Measurements from ENCODE around the gene S100A1. TPM values are rescaled to one million over a fixed set of nuclear protein-coding genes. Genes with fewer than 3 reads are reported as not detected.
A peak's percentile ranks its signal among the peaks of the same experiment; 100 is the strongest.

S100A1 gene
- total and polyA plus RNA-seq, 12 donors: 685 to 3,035 (median 2,343) TPM

DNA sequence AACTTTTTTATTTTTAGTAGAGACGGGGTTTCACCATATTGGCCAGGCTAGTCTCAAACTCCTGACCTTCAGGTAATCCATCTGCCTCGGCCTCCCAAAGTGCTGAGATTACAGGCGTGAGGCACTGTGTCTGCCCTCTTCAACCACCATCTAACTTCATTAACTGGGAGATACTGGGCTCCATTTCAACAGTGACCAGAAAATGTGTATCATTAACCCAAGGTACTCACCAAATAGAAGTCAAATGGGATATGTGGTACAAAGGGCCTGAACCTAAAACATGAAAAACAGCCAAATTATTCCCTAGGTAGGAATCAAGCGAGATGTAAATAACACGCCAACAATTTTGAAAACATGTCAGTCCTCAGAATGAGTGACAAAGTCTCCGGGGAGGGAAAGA, 41.4 kb downstream of the S100A1 start:
- H3K36me3 ChIP-seq: peaks cover 6 to 53% (median 46%) of the 10 kb centered on the region in 9 donors
- H3K4me1 ChIP-seq: peaks cover 0 to 30% (median 19%) of the 10 kb centered on the region in 9 donors
- DNase-seq: no peak
- intact Hi-C loops (cut with DNase I): loop anchor here in 7 of 10 donors (2.0 to 10.0 kb wide), 7 partner anchors 35 to 318 kb away; partner anchors contain the start of genes RAB13 (in 3 of the 7), CHTOP (in 2 of the 7), S100A1 (in 1 of the 7) and S100A13 (in 1 of the 7)
- peak overlapping the region; percentile 55 to 98 (median 80) for H3K4me3 ChIP-seq
- H3K9me3 ChIP-seq: no peaks in the 10 kb centered on the region
- peak overlapping the region in 2 of 10 donors; percentile 89 to 92 for H3K27ac ChIP-seq
- H3K27me3 ChIP-seq: no peaks in the 10 kb centered on the region
- no peak for ATAC-seq
- TF ChIP-seq, protein P1, sequence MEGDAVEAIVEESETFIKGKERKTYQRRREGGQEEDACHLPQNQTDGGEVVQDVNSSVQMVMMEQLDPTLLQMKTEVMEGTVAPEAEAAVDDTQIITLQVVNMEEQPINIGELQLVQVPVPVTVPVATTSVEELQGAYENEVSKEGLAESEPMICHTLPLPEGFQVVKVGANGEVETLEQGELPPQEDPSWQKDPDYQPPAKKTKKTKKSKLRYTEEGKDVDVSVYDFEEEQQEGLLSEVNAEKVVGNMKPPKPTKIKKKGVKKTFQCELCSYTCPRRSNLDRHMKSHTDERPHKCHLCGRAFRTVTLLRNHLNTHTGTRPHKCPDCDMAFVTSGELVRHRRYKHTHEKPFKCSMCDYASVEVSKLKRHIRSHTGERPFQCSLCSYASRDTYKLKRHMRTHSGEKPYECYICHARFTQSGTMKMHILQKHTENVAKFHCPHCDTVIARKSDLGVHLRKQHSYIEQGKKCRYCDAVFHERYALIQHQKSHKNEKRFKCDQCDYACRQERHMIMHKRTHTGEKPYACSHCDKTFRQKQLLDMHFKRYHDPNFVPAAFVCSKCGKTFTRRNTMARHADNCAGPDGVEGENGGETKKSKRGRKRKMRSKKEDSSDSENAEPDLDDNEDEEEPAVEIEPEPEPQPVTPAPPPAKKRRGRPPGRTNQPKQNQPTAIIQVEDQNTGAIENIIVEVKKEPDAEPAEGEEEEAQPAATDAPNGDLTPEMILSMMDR (IDR thresholded peaks at IDR 0.05): no peak
- WGBS, 2 donors: 80 to 81% methylated on average over 6 of the region's 6 CpGs

DNA sequence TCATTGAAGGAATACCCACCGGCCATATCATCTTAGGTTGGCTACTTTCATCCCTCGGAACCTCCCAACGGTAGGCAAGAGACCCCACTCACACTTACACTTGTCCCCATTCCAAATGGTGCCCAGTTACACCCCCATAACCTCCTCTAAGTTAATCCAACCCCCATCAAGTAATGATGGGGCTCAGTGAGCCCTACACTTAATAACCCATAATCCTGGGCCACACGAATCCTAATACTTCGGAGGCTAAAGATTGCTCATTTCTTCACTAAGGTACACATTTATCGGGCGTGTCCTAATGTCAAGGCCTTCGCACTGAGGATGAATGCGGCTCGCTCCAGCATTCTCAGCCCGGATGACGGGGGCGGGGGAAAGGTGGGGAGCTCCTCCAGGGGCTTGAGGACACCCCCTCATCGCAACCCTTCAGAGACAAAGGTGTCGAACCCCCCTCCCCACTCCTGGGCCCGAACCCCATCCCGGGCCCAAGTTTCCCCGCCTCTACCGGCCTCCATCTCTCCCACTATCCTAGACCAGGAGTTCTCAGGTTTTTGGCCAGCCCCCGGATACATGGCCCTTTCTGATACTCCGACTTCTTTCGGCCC, 42.1 kb downstream of the S100A1 start:
- peak overlapping the region; percentile 21 to 92 (median 75) for H3K27ac ChIP-seq
- TF ChIP-seq, protein P1 (IDR thresholded peaks at IDR 0.05): no peak
- H3K36me3 ChIP-seq: peaks cover 6 to 45% (median 38%) of the 10 kb centered on the region in 9 donors
- 1 to 2% methylated on average over 22 of the region's 22 CpGs for WGBS, 2 donors
- no peaks in the 10 kb centered on the region for H3K27me3 ChIP-seq
- H3K4me1 ChIP-seq: peaks cover 0 to 30% (median 19%) of the 10 kb centered on the region in 9 donors
- intact Hi-C loops (cut with DNase I): loop anchor here in 5 of 10 donors (2.0 to 10.0 kb wide), 5 partner anchors 36 to 317 kb away; partner anchors contain the start of genes RAB13 (in 3 of the 5), CHTOP (in 1 of the 5), S100A1 (in 1 of the 5) and S100A13 (in 1 of the 5)
- peak overlapping the region; percentile 55 to 98 (median 80) for H3K4me3 ChIP-seq
- ATAC-seq (peak in 7 of 8 donors; percentile 1 to 52 (median 21)), DNase-seq (peak in 1 of 2 donors; percentile 29)
- no peaks in the 10 kb centered on the region for H3K9me3 ChIP-seq

DNA sequence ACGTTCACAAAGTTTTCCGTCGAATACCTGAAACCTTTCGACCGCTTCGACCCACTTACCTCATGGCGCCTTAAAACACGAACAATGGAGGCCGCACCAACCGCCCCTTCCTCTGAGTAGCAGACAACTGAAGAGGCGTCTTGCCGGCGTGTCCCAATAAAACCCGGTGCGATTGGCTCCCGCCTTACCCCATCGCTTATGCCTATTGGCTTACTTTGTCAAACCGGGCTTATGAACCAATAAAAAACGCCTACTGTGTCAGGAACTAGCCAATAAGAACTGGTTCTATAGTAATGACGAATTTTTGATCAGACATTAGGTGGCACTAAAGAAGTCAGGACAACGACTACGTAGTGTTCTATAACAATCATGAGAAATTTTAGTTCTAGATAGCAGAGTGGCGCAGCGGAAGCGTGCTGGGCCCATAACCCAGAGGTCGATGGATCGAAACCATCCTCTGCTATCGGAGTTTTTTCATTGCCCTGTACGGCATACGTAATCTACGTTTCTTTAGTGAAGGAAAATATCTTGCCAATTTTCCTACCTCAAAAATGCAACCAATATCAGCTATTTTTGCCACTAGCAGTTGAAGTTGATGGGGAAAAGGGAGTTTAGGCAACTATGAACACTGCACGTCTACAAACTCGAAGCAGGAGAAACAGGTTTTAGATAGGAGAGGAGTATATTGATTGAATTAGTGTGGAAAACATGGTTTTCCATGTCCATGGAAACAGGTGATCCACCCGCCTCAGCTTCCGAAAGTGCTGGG, 42.8 kb downstream of the S100A1 start, which contains the start of gene ILF2:
Gene ILF2 (minus strand): TSS at position 135 of the 769 bp plus-strand sequence. CDS start 71 bp downstream, at position 64.
- ATAC-seq: peak; percentile 95 to 98 (median 97)
- intact Hi-C loops (cut with DNase I): loop anchor here in 5 of 10 donors (1.0 to 10.0 kb wide), 6 partner anchors 36 to 316 kb away; partner anchors contain the start of genes RAB13 (in 3 of the 5), CHTOP (in 1 of the 5), S100A1 (in 1 of the 5) and S100A13 (in 1 of the 5)
- peak; percentile 97 to 99 for DNase-seq
- peaks cover 0 to 30% (median 19%) of the 10 kb centered on the region in 9 donors for H3K4me1 ChIP-seq
- peak within 1 kb of the TSS; percentile 21 to 92 (median 85) for H3K27ac ChIP-seq
- TF ChIP-seq, protein P1 (IDR thresholded peaks at IDR 0.05): peak in 6 of 9 donors; percentile 19 to 50 (median 31)
- no peaks in the 10 kb centered on the region for H3K27me3 ChIP-seq
- no peaks in the 10 kb centered on the region for H3K9me3 ChIP-seq
- peaks cover 6 to 38% (median 32%) of the 10 kb centered on the region in 9 donors for H3K36me3 ChIP-seq
- H3K4me3 ChIP-seq: peak within 1 kb of the TSS; percentile 55 to 98 (median 80)
- WGBS, 2 donors: 0% methylated on average over 35 of the region's 35 CpGs
